HCT116 (cell line): Measurements from ENCODE around the gene PPP3R1. TPM values are rescaled to one million over a fixed set of nuclear protein-coding genes. Genes with fewer than 3 reads are reported as not detected.

Source experiments
- ATAC-seq: fragments of 200-7000 bp; cut with Tn5 transposase; 2 replicates; pipeline ENCODE4 v1.9.1; 2020; ENCODE audit warnings: mild to moderate bottlenecking, moderate library complexity
- BruUV-seq: library from RNA; stranded (reverse); fragments of 400-500 nt; replicated peaks from 2 replicates; lab custom pipeline; 2021; lab: Mats Ljungman, UMichigan
- CTCF ChIA-PET: fragments of 300-600 bp; sonication (Branson Sonifier 250); formaldehyde crosslinking; loops from one replicate; lab custom pipeline; 2021; ENCODE audit warnings: antibody characterized with exemption; lab: Charles Lee
- POLR2A ChIA-PET: fragments of 300-600, 350-600 bp; sonication (Branson Sonifier 250); formaldehyde crosslinking; loops from one replicate; lab custom pipeline; 2021; ENCODE audit warnings: antibody characterized with exemption; lab: Charles Lee
- RAD21 ChIA-PET, 2 experiments: fragments of 300-600 bp; sonication (Branson Sonifier 250); formaldehyde crosslinking; loops; one replicate each; lab custom pipeline; 2023; ENCODE audit warnings: low total read pairs in 2 of 2; ENCODE audit not compliant: uncharacterized antibody in 2 of 2, unreplicated experiment in 2 of 2, low non-redundant PET in 1 of 2; lab: Charles Lee
- DNase-seq: peaks from one replicate; pipeline ENCODE4 v3.0.0-alpha.2; 2010; ENCODE audit warnings: low read depth, low spot score
- H2AFZ ChIP-seq: fragments of 200-600 bp; shearing (Covaris generic), sonication (generic); 2 replicates; pipeline ENCODE4 v1.6.1; 2017; ENCODE audit warnings: low read depth, mixed run types, mixed read lengths, antibody characterized with exemption, low read length; ENCODE audit not compliant: poor library complexity, severe bottlenecking
- H3K27ac ChIP-seq: 2 replicates; pipeline ENCODE4 v1.5.1; 2012; ENCODE audit warnings: low read depth, low read length
- H3K27me3 ChIP-seq: fragments of 200-600 bp; sonication (generic); 2 replicates; pipeline ENCODE4 v1.6.1; 2016; ENCODE audit warnings: mixed run types, low read length, mixed read lengths; ENCODE audit not compliant: insufficient read depth
- H3K36me3 ChIP-seq, 2 experiments: fragments of 200-500 bp in 1 of 2; fragments of 200-600 bp in 1 of 2; sonication (Bioruptor generic) in 1 of 2; sonication (generic) in 1 of 2; 2 replicates each; pipeline versions ENCODE4 v1.5.1 to v1.6.1; 2014 to 2016; ENCODE audit warnings: low read length in 2 of 2, inconsistent platforms in 1 of 2, mixed read lengths in 1 of 2, mixed run types in 1 of 2; ENCODE audit not compliant: insufficient read depth in 2 of 2, control insufficient read depth in 1 of 2
- H3K4me1 ChIP-seq, 2 experiments: fragments of 200-600 bp in 1 of 2; sonication (generic) in 1 of 2; 2 replicates each; pipeline versions ENCODE4 v1.5.1 to v1.6.1; 2012 to 2017; ENCODE audit warnings: low read length in 2 of 2, inconsistent platforms in 1 of 2, mild to moderate bottlenecking in 1 of 2, mixed read lengths in 1 of 2, mixed run types in 1 of 2, moderate library complexity in 1 of 2; ENCODE audit not compliant: insufficient read depth in 2 of 2, control insufficient read depth in 1 of 2
- H3K4me2 ChIP-seq: fragments of 200-600 bp; sonication (generic); 2 replicates; pipeline ENCODE4 v1.6.1; 2017; ENCODE audit warnings: mixed run types, low read length, mixed read lengths
- H3K4me3 ChIP-seq, 2 experiments: fragments of 200-600 bp in 1 of 2; sonication (generic) in 1 of 2; replicated peaks in 1 of 2; 2 replicates each; pipeline ENCODE4 v1.5.1; 2011 to 2016; ENCODE audit warnings: low read length in 2 of 2, control low read depth in 1 of 2, low read depth in 1 of 2, mild to moderate bottlenecking in 1 of 2, mixed read lengths in 1 of 2, mixed run types in 1 of 2
- H3K79me2 ChIP-seq: fragments of 200-600 bp; sonication (generic); 2 replicates; pipeline ENCODE4 v1.6.1; 2017; ENCODE audit warnings: mild to moderate bottlenecking, mixed run types, low read length, moderate library complexity, mixed read lengths; ENCODE audit not compliant: insufficient read depth
- H3K9ac ChIP-seq: fragments of 200-600 bp; sonication (generic); 2 replicates; pipeline ENCODE4 v1.6.1; 2016; ENCODE audit warnings: low read length, mixed read lengths
- H3K9me2 ChIP-seq: fragments of 200-600 bp; sonication (generic), shearing (Covaris generic); 2 replicates; pipeline ENCODE4 v1.6.1; 2017; ENCODE audit warnings: mixed run types, mild to moderate bottlenecking, moderate library complexity; ENCODE audit not compliant: insufficient read depth
- H3K9me3 ChIP-seq, 2 experiments: fragments of 200-500 bp in 1 of 2; fragments of 200-600 bp in 1 of 2; sonication (Bioruptor generic) in 1 of 2; sonication (generic) in 1 of 2; 2 replicates each; pipeline ENCODE4 v1.6.1; 2014 to 2017; ENCODE audit warnings: low read length in 2 of 2, mixed read lengths in 2 of 2, inconsistent platforms in 1 of 2, low read depth in 1 of 2, mild to moderate bottlenecking in 1 of 2, mixed run types in 1 of 2, moderate library complexity in 1 of 2; ENCODE audit not compliant: control insufficient read depth in 1 of 2, insufficient read depth in 1 of 2
- H4K20me1 ChIP-seq: fragments of 200-600 bp; sonication (generic), shearing (Covaris generic); 2 replicates; pipeline ENCODE4 v1.6.1; 2017; ENCODE audit warnings: mixed run types, mild to moderate bottlenecking, moderate library complexity; ENCODE audit not compliant: insufficient read depth
- ATF3 ChIP-seq: IDR thresholded peaks from 2 replicates; pipeline ENCODE4 v1.6.1; 2012
- CBX3 ChIP-seq: IDR thresholded peaks from 2 replicates; pipeline ENCODE4 v1.6.1; 2012; ENCODE audit warnings: low read depth
- CEBPB ChIP-seq: IDR thresholded peaks from 2 replicates; pipeline ENCODE4 v1.6.1; 2012; ENCODE audit warnings: low read depth
- CTCF ChIP-seq, 3 experiments: fragments of 200-600 bp in 1 of 3; sonication (generic) in 1 of 3; IDR thresholded peaks in 2 of 3; conservative IDR thresholded peaks in 1 of 3; 2 replicates each; pipeline ENCODE4 v1.5.1; 2012 to 2017; ENCODE audit warnings: low read depth in 2 of 3, low read length in 2 of 3, antibody characterized with exemption in 1 of 3, borderline replicate concordance in 1 of 3, control low read depth in 1 of 3, mild to moderate bottlenecking in 1 of 3, mixed read lengths in 1 of 3, mixed run types in 1 of 3, moderate library complexity in 1 of 3; ENCODE audit not compliant: insufficient read depth in 1 of 3
- ELF1 ChIP-seq: IDR thresholded peaks from 2 replicates; pipeline ENCODE4 v1.6.1; 2012; ENCODE audit warnings: low read depth, borderline replicate concordance
- EZH2 ChIP-seq: fragments of 200-600 bp; sonication (generic); IDR thresholded peaks from 2 replicates; pipeline ENCODE4 v1.6.1; 2017; ENCODE audit warnings: antibody characterized with exemption, mixed run types
- EZH2phosphoT487 ChIP-seq: fragments of 200-600 bp; IDR thresholded peaks from 2 replicates; pipeline ENCODE4 v1.6.1; 2018; ENCODE audit warnings: antibody characterized with exemption, borderline replicate concordance
- JUND ChIP-seq: IDR thresholded peaks from 2 replicates; pipeline ENCODE4 v1.6.1; 2012
- POLR2AphosphoS5 ChIP-seq: IDR thresholded peaks from 2 replicates; pipeline ENCODE4 v1.6.1; 2011; ENCODE audit warnings: mild to moderate bottlenecking, low read depth, low read length, moderate library complexity
- RAD21 ChIP-seq: IDR thresholded peaks from 2 replicates; pipeline ENCODE4 v1.6.1; 2012; ENCODE audit warnings: low read depth, mild to moderate bottlenecking
- SIN3A ChIP-seq: IDR thresholded peaks from 2 replicates; pipeline ENCODE4 v1.6.1; 2012; ENCODE audit warnings: low read depth
- TCF7L2 ChIP-seq: IDR thresholded peaks from 2 replicates; pipeline ENCODE4 v1.7.0; 2011; ENCODE audit warnings: borderline replicate concordance, inconsistent platforms; ENCODE audit not compliant: insufficient read depth, insufficient read length; ENCODE audit errors: extremely low read depth
- ZNF274 ChIP-seq: fragments of 200-500 bp; sonication (Bioruptor generic); IDR thresholded peaks from 2 replicates; pipeline ENCODE4 v1.6.1; 2014; ENCODE audit warnings: mild to moderate bottlenecking, low read depth, low read length, inconsistent platforms
- intact Hi-C: fragments of 100-400 bp; cut with micrococcal nuclease; formaldehyde crosslinking; loops from 2 replicates; pipeline ENCODE4 v1.10.0; 2022
- total RNA-seq: library from RNA; stranded (reverse); gene quantifications from one replicate; pipeline ENCODE4 v1.2.1, GENCODE V29; 2021; ENCODE audit not compliant: unreplicated experiment
- TF ChIP-seq, protein P1 (sequence below): IDR thresholded peaks from 2 replicates; pipeline ENCODE4 v1.6.1; 2011; ENCODE audit warnings: mild to moderate bottlenecking, low read length, moderate library complexity; ENCODE audit not compliant: insufficient replicate concordance; ENCODE audit errors: extremely low read depth
- TF ChIP-seq, protein P2 (sequence below): IDR thresholded peaks from 2 replicates; pipeline ENCODE4 v1.6.1; 2012

The PPP3R1 gene
- total RNA-seq, 1 experiment from 2014 or later: 69.9 TPM

GRCh38 chr2:68240446-68240845 is 11.9 kb downstream of the PPP3R1 start:
- Histone ChIP-seq H3K9me2 (no peaks in the 10 kb centered on the region), H2AFZ (no peak overlapping the region), H3K4me2 (no peak overlapping the region), H3K27me3 (no peaks in the 10 kb centered on the region), H3K4me3 (no peak overlapping the region), H3K36me3 (no peaks in the 10 kb centered on the region), H3K27ac (no peak overlapping the region)
- intact Hi-C loops: no loop called here
- no peak for ATAC-seq
- no TSS peak for BruUV-seq
- DNase-seq: no peak
- TF ChIP-seq CTCF (IDR thresholded peaks at IDR 0.05 in 2 of 3, conservative IDR thresholded peaks at IDR 0.05 in 1 of 3; ENCODE audit: borderline replicate concordance in 1 of 3, insufficient read depth in 1 of 3, low read depth in 2 of 3, low read length in 2 of 3) (no peak), POLR2AphosphoS5 (no peak), JUND (no peak), EZH2 (no peak), SIN3A (no peak)
- TF ChIP-seq, all 23 proteins: peak for 0
- Histone ChIP-seq H3K79me2 (peaks cover 100% of the 10 kb centered on the region), H3K9ac (no peak overlapping the region), H3K4me1 (peaks cover 0 to 3% of the 10 kb centered on the region in 2 experiments; a peak in 1 of 4 replicates), H3K9me3 (no peaks in the 10 kb centered on the region), H4K20me1 (peaks cover 61% of the 10 kb centered on the region; the same call in 1 of the 2 replicates)
- ChIA-PET RAD21 (no interaction called here), CTCF (no interaction called here), POLR2A (no interaction called here)

- ChIA-PET RAD21 (no interaction called here), POLR2A (no interaction called here), CTCF (no interaction called here)
- Histone ChIP-seq H2AFZ (no peak overlapping the region), H3K9me2 (no peaks in the 10 kb centered on the region), H3K4me1 (peaks cover 0 to 3% of the 10 kb centered on the region in 2 experiments; a peak in 1 of 4 replicates), H3K27ac (no peak overlapping the region), H3K9ac (no peak overlapping the region), H3K4me2 (no peak overlapping the region), H3K9me3 (no peaks in the 10 kb centered on the region), H3K79me2 (peaks cover 100% of the 10 kb centered on the region), H4K20me1 (peaks cover 60% of the 10 kb centered on the region; the same call in 1 of the 2 replicates), H3K4me3 (no peak overlapping the region), H3K36me3 (no peaks in the 10 kb centered on the region), H3K27me3 (no peaks in the 10 kb centered on the region)
- BruUV-seq: no TSS peak
- ATAC-seq (no peak), DNase-seq (no peak)
- intact Hi-C loops: no loop called here
- no peak for TF ChIP-seq SIN3A
- TF ChIP-seq EZH2phosphoT487: no peak
- no peak for TF ChIP-seq RAD21
- no peak for TF ChIP-seq JUND
- TF ChIP-seq CBX3: no peak
- TF ChIP-seq, protein P1, sequence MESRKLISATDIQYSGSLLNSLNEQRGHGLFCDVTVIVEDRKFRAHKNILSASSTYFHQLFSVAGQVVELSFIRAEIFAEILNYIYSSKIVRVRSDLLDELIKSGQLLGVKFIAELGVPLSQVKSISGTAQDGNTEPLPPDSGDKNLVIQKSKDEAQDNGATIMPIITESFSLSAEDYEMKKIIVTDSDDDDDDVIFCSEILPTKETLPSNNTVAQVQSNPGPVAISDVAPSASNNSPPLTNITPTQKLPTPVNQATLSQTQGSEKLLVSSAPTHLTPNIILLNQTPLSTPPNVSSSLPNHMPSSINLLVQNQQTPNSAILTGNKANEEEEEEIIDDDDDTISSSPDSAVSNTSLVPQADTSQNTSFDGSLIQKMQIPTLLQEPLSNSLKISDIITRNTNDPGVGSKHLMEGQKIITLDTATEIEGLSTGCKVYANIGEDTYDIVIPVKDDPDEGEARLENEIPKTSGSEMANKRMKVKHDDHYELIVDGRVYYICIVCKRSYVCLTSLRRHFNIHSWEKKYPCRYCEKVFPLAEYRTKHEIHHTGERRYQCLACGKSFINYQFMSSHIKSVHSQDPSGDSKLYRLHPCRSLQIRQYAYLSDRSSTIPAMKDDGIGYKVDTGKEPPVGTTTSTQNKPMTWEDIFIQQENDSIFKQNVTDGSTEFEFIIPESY: no peak
- no peak for TF ChIP-seq ZNF274
- TF ChIP-seq, protein P2, sequence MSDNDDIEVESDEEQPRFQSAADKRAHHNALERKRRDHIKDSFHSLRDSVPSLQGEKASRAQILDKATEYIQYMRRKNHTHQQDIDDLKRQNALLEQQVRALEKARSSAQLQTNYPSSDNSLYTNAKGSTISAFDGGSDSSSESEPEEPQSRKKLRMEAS: no peak
- TF ChIP-seq CEBPB: no peak
- TF ChIP-seq ELF1: no peak
- no peak for TF ChIP-seq POLR2AphosphoS5
- TF ChIP-seq ATF3: no peak
- TF ChIP-seq TCF7L2: no peak
Observed at GRCh38 chr2:68238955-68239822, 13.1 kb downstream of the PPP3R1 start.
